Uterus (tissue), 2 donors: ENCODE results near the gene KCTD2.

Experiments used
- POLR2A ChIP-seq, 2 donors: fragments of 450-650 bp; IDR thresholded peaks; one replicate each; pipeline ENCODE4 v1.6.1; 2016; ENCODE audit warnings: antibody characterized with exemption in 2 of 2, mild to moderate bottlenecking in 1 of 2, moderate library complexity in 1 of 2
- TF ChIP-seq, protein P1 (sequence below), 4 experiments: fragments of 200-600 bp in 2 of 4; fragments of 450-650 bp in 2 of 4; sonication (generic) in 2 of 4; IDR thresholded peaks; one replicate each; pipeline ENCODE4 v1.5.1; 2016 to 2019; ENCODE audit warnings: antibody characterized with exemption in 4 of 4, mild to moderate bottlenecking in 2 of 4, moderate library complexity in 1 of 4

DNA sequence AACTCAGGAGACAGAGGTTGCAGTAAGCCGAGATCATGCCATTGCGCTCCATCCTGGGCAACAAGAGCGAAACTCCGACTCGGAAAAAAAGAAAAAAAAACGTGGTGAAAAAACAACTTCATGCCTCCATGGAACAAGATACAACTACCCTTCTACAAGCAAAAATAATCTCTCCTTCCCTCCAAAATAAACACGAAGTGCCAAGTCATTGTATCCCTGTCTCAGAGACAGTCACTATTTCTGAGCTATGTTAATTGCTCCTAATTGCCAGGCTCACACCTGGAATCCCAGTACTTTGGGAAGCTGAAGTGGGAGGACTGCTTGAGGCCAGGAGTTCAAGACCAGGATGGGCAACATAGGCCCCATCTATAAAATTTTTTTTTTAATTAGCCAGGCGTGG, 21.7 kb downstream of the KCTD2 start:
- TF ChIP-seq, protein P1, sequence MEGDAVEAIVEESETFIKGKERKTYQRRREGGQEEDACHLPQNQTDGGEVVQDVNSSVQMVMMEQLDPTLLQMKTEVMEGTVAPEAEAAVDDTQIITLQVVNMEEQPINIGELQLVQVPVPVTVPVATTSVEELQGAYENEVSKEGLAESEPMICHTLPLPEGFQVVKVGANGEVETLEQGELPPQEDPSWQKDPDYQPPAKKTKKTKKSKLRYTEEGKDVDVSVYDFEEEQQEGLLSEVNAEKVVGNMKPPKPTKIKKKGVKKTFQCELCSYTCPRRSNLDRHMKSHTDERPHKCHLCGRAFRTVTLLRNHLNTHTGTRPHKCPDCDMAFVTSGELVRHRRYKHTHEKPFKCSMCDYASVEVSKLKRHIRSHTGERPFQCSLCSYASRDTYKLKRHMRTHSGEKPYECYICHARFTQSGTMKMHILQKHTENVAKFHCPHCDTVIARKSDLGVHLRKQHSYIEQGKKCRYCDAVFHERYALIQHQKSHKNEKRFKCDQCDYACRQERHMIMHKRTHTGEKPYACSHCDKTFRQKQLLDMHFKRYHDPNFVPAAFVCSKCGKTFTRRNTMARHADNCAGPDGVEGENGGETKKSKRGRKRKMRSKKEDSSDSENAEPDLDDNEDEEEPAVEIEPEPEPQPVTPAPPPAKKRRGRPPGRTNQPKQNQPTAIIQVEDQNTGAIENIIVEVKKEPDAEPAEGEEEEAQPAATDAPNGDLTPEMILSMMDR (IDR thresholded peaks at IDR 0.05): no peak
- TF ChIP-seq POLR2A (IDR thresholded peaks at IDR 0.05): no peak
